HTR-8/SVneo (cell line): ENCODE measurements around the gene PLA2G3.
"Not testable (repeated sequence)": the region's sequence is repeated elsewhere in the genome, so short reads cannot be mapped to it uniquely, and the experiment has no call there.

Experiments used
- DNase-seq: peaks from one replicate; pipeline ENCODE4 v3.0.0; 2011; ENCODE audit warnings: low spot score, mixed read lengths; ENCODE audit not compliant: insufficient read length
- FAIRE-seq: peaks from 2 replicates; lab custom pipeline; 2011; peaks lifted over from hg19 to GRCh38; lab: Jason Lieb, UNC

PLA2G3 gene

GRCh38 chr22:31139866-31140716 is at the start of gene PLA2G3:
PLA2G3 (minus strand) TSS chr22:31140508; CDS start chr22:31140354, 154 bp downstream.
- DNase-seq, result no peak
- FAIRE-seq, result no peak

- no peak for FAIRE-seq
- no peak for DNase-seq
These were observed 47.3 kb upstream of the PLA2G3 start for GRCh38 chr22:31187627-31188026.

GRCh38 chr22:31185056-31185455 is 44.7 kb upstream of the PLA2G3 start:
- DNase-seq (no peak), FAIRE-seq (no peak)

GRCh38 chr22:31184015-31184414 is 43.7 kb upstream of the PLA2G3 start:
- FAIRE-seq (no peak), DNase-seq (no peak)

- no peak for FAIRE-seq
These were observed 39.0 kb upstream of the PLA2G3 start for GRCh38 chr22:31179345-31179744.

GRCh38 chr22:31178859-31179258 is 38.6 kb upstream of the PLA2G3 start:
- FAIRE-seq (no peak), DNase-seq (no peak)

More at GRCh38 chr22:31179345-31179744, 39.0 kb upstream of the PLA2G3 start:
- no peak for DNase-seq

- DNase-seq, result peak; percentile 78
- FAIRE-seq, result no peak
These were observed 37.3 kb upstream of the PLA2G3 start for GRCh38 chr22:31177420-31178162.

GRCh38 chr22:31176923-31177322 is 36.6 kb upstream of the PLA2G3 start:
- FAIRE-seq, result no peak

GRCh38 chr22:31173386-31174145 is 33.3 kb upstream of the PLA2G3 start:
- no peak for FAIRE-seq
- DNase-seq, result peak; percentile 37

More at GRCh38 chr22:31176923-31177322, 36.6 kb upstream of the PLA2G3 start:
- no peak for DNase-seq

GRCh38 chr22:31171734-31172133 is 31.4 kb upstream of the PLA2G3 start:
- not testable (repeated sequence) for FAIRE-seq, DNase-seq

- FAIRE-seq (no peak), DNase-seq (no peak)
These were observed 30.7 kb upstream of the PLA2G3 start for GRCh38 chr22:31170971-31171370.

GRCh38 chr22:31162015-31162765 is 21.9 kb upstream of the PLA2G3 start:
- no peak for FAIRE-seq

GRCh38 chr22:31161386-31161785 is 21.1 kb upstream of the PLA2G3 start:
- FAIRE-seq, result no peak

More at GRCh38 chr22:31162015-31162765, 21.9 kb upstream of the PLA2G3 start:
- no peak for DNase-seq

GRCh38 chr22:31160328-31160978 is 20.1 kb upstream of the PLA2G3 start:
- FAIRE-seq, result no peak

More at GRCh38 chr22:31161386-31161785, 21.1 kb upstream of the PLA2G3 start:
- no peak for DNase-seq

GRCh38 chr22:31155422-31155821 is 15.1 kb upstream of the PLA2G3 start:
- DNase-seq, result no peak
- FAIRE-seq, result no peak

More at GRCh38 chr22:31160328-31160978, 20.1 kb upstream of the PLA2G3 start:
- DNase-seq, result peak; percentile 29

- FAIRE-seq (no peak), DNase-seq (no peak)
These were observed 14.7 kb upstream of the PLA2G3 start for GRCh38 chr22:31154975-31155374.

GRCh38 chr22:31153357-31153756 is 13.0 kb upstream of the PLA2G3 start:
- FAIRE-seq, result no peak
- no peak for DNase-seq

GRCh38 chr22:31151872-31152271 is 11.6 kb upstream of the PLA2G3 start:
- no peak for FAIRE-seq
- no peak for DNase-seq

GRCh38 chr22:31150615-31151014 is 10.3 kb upstream of the PLA2G3 start:
- FAIRE-seq, result no peak
- no peak for DNase-seq
